Activated CD4-positive, CD25-positive, alpha-beta regulatory T cell treated with anti-CD3 and anti-CD28 coated beads, Interleukin-2, amount 50 U/mL, for 72 hours (primary cell): ENCODE data around the gene C2orf68.
"Not testable (repeated sequence)": the region's sequence is repeated elsewhere in the genome, so short reads cannot be mapped to it uniquely, and the experiment has no call there.

Experiments used
- DNase-seq: peaks from one replicate; pipeline ENCODE4 v3.0.0; 2021

C2orf68 gene

GRCh38 chr2:85628658-85629057, 16.8 kb upstream of the C2orf68 start:
- no peak for DNase-seq

- DNase-seq = no peak
These were observed 12.1 kb upstream of the C2orf68 start for GRCh38 chr2:85623991-85624390.

- DNase-seq = no peak
These were observed 9.5 kb upstream of the C2orf68 start for GRCh38 chr2:85621338-85621737.

GRCh38 chr2:85619617-85620016, 7.8 kb upstream of the C2orf68 start:
- no peak for DNase-seq

GRCh38 chr2:85617723-85618122, 5.9 kb upstream of the C2orf68 start:
- not testable (repeated sequence) for DNase-seq

- DNase-seq = no peak
These were observed 3.5 kb upstream of the C2orf68 start for GRCh38 chr2:85615413-85615728.

GRCh38 chr2:85614757-85615156, 2.9 kb upstream of the C2orf68 start:
- not testable (repeated sequence) for DNase-seq

GRCh38 chr2:85613717-85614515, 2.0 kb upstream of the C2orf68 start:
- no peak for DNase-seq

- no peak for DNase-seq
These were observed 605 bp downstream of the C2orf68 start for GRCh38 chr2:85611217-85611704.

- no peak for DNase-seq
These were observed 4.3 kb downstream of the C2orf68 start for GRCh38 chr2:85607268-85608215.

- DNase-seq = no peak
These were observed 5.8 kb downstream of the C2orf68 start for GRCh38 chr2:85606116-85606455.

- no peak for DNase-seq
These were observed 6.3 kb downstream of the C2orf68 start for GRCh38 chr2:85605406-85606115.

GRCh38 chr2:85604568-85605339, 7.1 kb downstream of the C2orf68 start:
- DNase-seq = no peak

GRCh38 chr2:85604133-85604444, 7.8 kb downstream of the C2orf68 start:
- not testable (repeated sequence) for DNase-seq

GRCh38 chr2:85602476-85603234, 9.2 kb downstream of the C2orf68 start, which contains the start of gene TMEM150A:
Gene TMEM150A (minus strand): TSS chr2:85602698. CDS start chr2:85601948, 750 bp downstream.
- peak; percentile 82 for DNase-seq

- peak; percentile 58 for DNase-seq
These were observed 9.9 kb downstream of the C2orf68 start for GRCh38 chr2:85601771-85602475.

- no peak for DNase-seq
These were observed 10.7 kb downstream of the C2orf68 start for GRCh38 chr2:85600951-85601770.

GRCh38 chr2:85600235-85600575, 11.7 kb downstream of the C2orf68 start:
- DNase-seq = no peak

GRCh38 chr2:85599468-85600234, 12.2 kb downstream of the C2orf68 start:
- DNase-seq = no peak
